Osteoblast (primary cell): Measurements from ENCODE around the gene HOXD4. TPM values are rescaled to one million over a fixed set of nuclear protein-coding genes. Genes with fewer than 3 reads are reported as not detected.

ENCODE experiments used
- DNase-seq: peaks from one replicate; pipeline ENCODE4 v3.0.0; 2011; ENCODE audit warnings: low spot score, mixed read lengths; ENCODE audit not compliant: insufficient read length; ENCODE audit errors: missing footprints
- H2AFZ ChIP-seq: 2 replicates; pipeline ENCODE4 v1.6.0; 2011; ENCODE audit warnings: mild to moderate bottlenecking, low read length
- H3K27ac ChIP-seq: 2 replicates; pipeline ENCODE4 v1.5.1; 2011; ENCODE audit warnings: mild to moderate bottlenecking, low read depth, low read length, moderate library complexity
- H3K27me3 ChIP-seq: 2 replicates; pipeline ENCODE4 v1.6.0; 2012; ENCODE audit warnings: mild to moderate bottlenecking, control low read depth, inconsistent platforms, low read length, moderate library complexity; ENCODE audit not compliant: insufficient read depth
- H3K36me3 ChIP-seq: 2 replicates; pipeline ENCODE4 v1.5.1; 2011; ENCODE audit warnings: mild to moderate bottlenecking, low read length, control low read depth, moderate library complexity; ENCODE audit not compliant: insufficient read depth
- H3K4me1 ChIP-seq: 2 replicates; pipeline ENCODE4 v1.5.1; 2011; ENCODE audit warnings: mild to moderate bottlenecking, low read length, control low read depth, moderate library complexity; ENCODE audit not compliant: insufficient read depth
- H3K4me2 ChIP-seq: 2 replicates; pipeline ENCODE4 v1.6.0; 2011; ENCODE audit warnings: mild to moderate bottlenecking, low read length; ENCODE audit not compliant: insufficient read depth
- H3K4me3 ChIP-seq: fragments of 200-600 bp; sonication (generic); 3 replicates; pipeline ENCODE4 v1.5.1; 2012; ENCODE audit warnings: mild to moderate bottlenecking, low read length, inconsistent platforms; ENCODE audit not compliant: insufficient read depth
- H3K79me2 ChIP-seq: 2 replicates; pipeline ENCODE4 v1.6.0; 2012; ENCODE audit warnings: mild to moderate bottlenecking, low read length, control low read depth, inconsistent platforms; ENCODE audit not compliant: insufficient read depth
- H3K9me3 ChIP-seq: 2 replicates; pipeline ENCODE4 v1.5.1; 2011; ENCODE audit warnings: low read depth, low read length, control low read depth
- H4K20me1 ChIP-seq: 2 replicates; pipeline ENCODE4 v1.6.0; 2012; ENCODE audit warnings: mild to moderate bottlenecking, low read length, control low read depth; ENCODE audit not compliant: insufficient read depth
- CTCF ChIP-seq: IDR thresholded peaks from 2 replicates; pipeline ENCODE4 v1.5.1; 2011; ENCODE audit warnings: mild to moderate bottlenecking, low read depth, low read length, moderate library complexity; ENCODE audit errors: extremely low read depth
- total RNA-seq: library from RNA; depleted of rRNA; stranded (reverse); fragments of >200 nt; gene quantifications from 2 replicates; pipeline ENCODE4 v1.2.3, GENCODE V29; 2012

HOXD4 gene
- total RNA-seq, 1 donor, result 0.36 TPM

- Histone ChIP-seq H4K20me1 (no peaks in the 10 kb centered on the region), H3K4me3 (no peak overlapping the region), H3K4me1 (peaks cover 12% of the 10 kb centered on the region), H3K4me2 (peak overlapping the region; percentile 86), H3K36me3 (no peaks in the 10 kb centered on the region), H3K9me3 (no peaks in the 10 kb centered on the region), H3K79me2 (no peaks in the 10 kb centered on the region), H3K27me3 (peaks cover 51% of the 10 kb centered on the region), H2AFZ (no peak overlapping the region), H3K27ac (no peak overlapping the region)
- no peak for TF ChIP-seq CTCF
- peak; percentile 87 for DNase-seq
These were observed 7.7 kb downstream of the HOXD4 start for GRCh38 chr2:176158855-176159662.

DNA sequence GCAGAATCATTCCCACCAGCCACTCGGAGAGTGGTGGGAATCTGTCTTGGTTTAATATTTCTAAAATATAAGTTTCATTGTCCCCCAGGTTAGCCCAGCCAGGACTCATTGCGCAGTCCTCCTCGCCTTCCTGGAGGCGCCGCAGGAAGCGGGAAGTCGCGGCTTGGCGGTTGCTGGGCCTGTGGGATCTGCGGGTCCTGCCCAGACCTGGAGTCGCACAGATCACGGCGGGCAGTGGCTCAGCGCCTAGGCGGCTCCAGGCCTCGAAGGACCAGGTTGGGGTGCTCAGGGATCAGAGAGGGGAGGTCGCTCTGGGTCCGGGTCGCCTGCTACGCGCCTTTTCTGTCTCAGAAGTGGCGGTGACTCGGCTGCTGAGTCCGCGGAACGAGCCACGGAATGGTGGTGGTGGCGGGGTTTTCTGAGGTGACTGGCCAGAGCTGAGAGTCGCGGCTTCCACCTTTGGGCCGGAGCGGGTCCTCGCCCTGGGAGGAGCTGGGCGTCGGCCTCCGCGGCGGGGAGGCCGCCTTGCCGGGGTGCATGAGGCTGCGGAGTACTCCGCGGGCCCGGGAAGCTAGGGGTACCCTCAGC lies 8.4 kb downstream of the HOXD4 start:
- H4K20me1 ChIP-seq, result no peaks in the 10 kb centered on the region

GRCh38 chr2:176160251-176160985 lies 9.1 kb downstream of the HOXD4 start:
- H3K4me1 ChIP-seq, result peaks cover 15% of the 10 kb centered on the region
- H4K20me1 ChIP-seq, result no peaks in the 10 kb centered on the region
- H3K79me2 ChIP-seq, result no peaks in the 10 kb centered on the region
- H3K27ac ChIP-seq, result no peak overlapping the region
- no peaks in the 10 kb centered on the region for H3K36me3 ChIP-seq
- peak overlapping the region; percentile 63 for H3K4me3 ChIP-seq
- peak overlapping the region; percentile 56 for H2AFZ ChIP-seq
- H3K9me3 ChIP-seq, result no peaks in the 10 kb centered on the region
- DNase-seq, result peak; percentile 88
- H3K4me2 ChIP-seq, result peak overlapping the region; percentile 86
- peaks cover 64% of the 10 kb centered on the region for H3K27me3 ChIP-seq
- no peak for TF ChIP-seq CTCF

More for the DNA sequence above, 8.4 kb downstream of the HOXD4 start:
- Histone ChIP-seq H3K4me2 (peak overlapping the region; percentile 86), H3K27me3 (peaks cover 58% of the 10 kb centered on the region), H3K9me3 (no peaks in the 10 kb centered on the region), H3K36me3 (no peaks in the 10 kb centered on the region), H3K4me3 (peak overlapping the region; percentile 63), H2AFZ (peak overlapping the region; percentile 56), H3K27ac (no peak overlapping the region), H3K79me2 (no peaks in the 10 kb centered on the region), H3K4me1 (peaks cover 12% of the 10 kb centered on the region)
- TF ChIP-seq CTCF, result no peak
- DNase-seq, result peak; percentile 88
